Measurements from ENCODE around the gene PPP1R37. TPM values are rescaled to one million over a fixed set of nuclear protein-coding genes. Genes with fewer than 3 reads are reported as not detected.
A peak's percentile ranks its signal among the peaks of the same experiment; 100 is the strongest.

PPP1R37 gene
- total RNA-seq, 1 experiment from 2014 or later: 33.6 TPM

DNA sequence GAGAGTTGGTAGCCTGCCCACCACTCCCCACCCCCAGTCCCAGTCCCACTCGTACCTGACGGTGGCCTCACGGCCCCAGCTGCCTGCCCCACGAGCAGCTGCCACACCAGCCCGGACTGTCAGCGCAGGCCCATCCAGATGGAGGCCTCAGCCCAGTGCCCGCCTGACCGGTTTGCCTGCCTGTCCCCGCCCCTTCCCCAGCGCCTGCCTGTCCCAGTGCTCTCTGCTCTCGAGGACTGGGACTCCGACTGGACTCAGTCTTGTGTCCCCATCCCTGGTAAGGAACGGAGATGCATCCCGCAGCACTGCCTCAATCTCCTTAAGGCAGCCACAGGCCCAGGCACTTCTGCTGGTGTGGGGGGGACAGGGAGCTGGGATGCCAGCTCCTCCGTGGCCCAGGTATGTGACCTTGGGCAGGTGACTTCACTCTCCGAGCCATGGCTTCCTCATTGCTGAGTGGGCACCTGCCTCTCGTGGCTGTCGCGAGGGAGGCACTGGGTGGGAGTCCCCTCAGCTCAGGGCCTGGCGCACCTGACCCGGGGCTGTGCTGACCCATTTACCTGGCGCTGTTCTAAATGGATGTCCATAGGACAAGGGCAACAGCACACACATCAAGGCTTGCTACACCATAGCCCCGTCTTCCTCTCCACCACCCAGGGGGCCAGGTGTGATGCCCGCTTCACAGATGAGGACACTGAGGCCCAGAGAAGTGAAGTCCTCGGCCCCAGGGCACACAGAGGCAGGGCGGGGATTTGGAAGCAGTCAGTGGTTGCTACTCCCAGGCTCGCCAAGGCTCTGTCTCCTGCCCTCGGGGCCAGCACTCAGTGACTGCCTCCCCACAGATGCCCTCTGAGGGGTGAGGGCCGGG, 68.1 kb downstream of the PPP1R37 start, which contains the start of gene NKPD1:
NKPD1 (minus strand) TSS at position 113 of the 868 bp plus-strand sequence. CDS start 832 bp downstream, outside the sequence.
- Histone ChIP-seq H4K5ac (ENCODE audit: insufficient read length, low read depth, low read length) (no peak within 1 kb of the TSS), H3K23ac (ENCODE audit: insufficient read length, low read depth, low read length) (no peak within 1 kb of the TSS), H3K14ac (ENCODE audit: insufficient read depth, low read length) (no peak within 1 kb of the TSS), H2BK12ac (ENCODE audit: insufficient read length, low read depth, low read length) (no peak within 1 kb of the TSS), H3K9me3 (ENCODE audit: control insufficient read depth, low read depth, low read length) (no peaks in the 10 kb centered on the region), H3K4ac (ENCODE audit: low read depth, low read length) (no peak within 1 kb of the TSS), H3K79me1 (ENCODE audit: insufficient read depth, low read depth, low read length, poor library complexity, severe bottlenecking) (no peaks in the 10 kb centered on the region), H3K23me2 (ENCODE audit: insufficient read length, low read depth, low read length, poor library complexity, severe bottlenecking) (no peaks in the 10 kb centered on the region), H3K27ac (ENCODE audit: insufficient read length, low read depth, low read length) (no peak within 1 kb of the TSS), H2BK5ac (ENCODE audit: insufficient read length, low read length) (no peak within 1 kb of the TSS), H3K27me3 (ENCODE audit: insufficient read depth, low read length) (no peaks in the 10 kb centered on the region), H4K91ac (ENCODE audit: insufficient read length, low read depth, low read length) (no peak within 1 kb of the TSS), H2AK5ac (ENCODE audit: insufficient read length, low read length) (no peak within 1 kb of the TSS), H2BK20ac (ENCODE audit: low read depth, low read length, poor library complexity, severe bottlenecking) (no peak within 1 kb of the TSS), H2AFZ (ENCODE audit: low read length) (no peak within 1 kb of the TSS), H3K18ac (ENCODE audit: insufficient read length, low read depth, low read length) (no peak within 1 kb of the TSS), H3K9ac (ENCODE audit: extremely low read depth, insufficient read length, low read length) (no peak within 1 kb of the TSS), H3T11ph (ENCODE audit: low read length) (no peak within 1 kb of the TSS), H3K4me1 (ENCODE audit: insufficient read depth, low read length) (no peaks in the 10 kb centered on the region), H2BK120ac (ENCODE audit: low read depth, low read length, poor library complexity, severe bottlenecking) (no peak within 1 kb of the TSS), H3K79me2 (ENCODE audit: insufficient read depth, low read length) (no peaks in the 10 kb centered on the region), H3K4me2 (ENCODE audit: insufficient read depth, insufficient read length, low read length) (no peak within 1 kb of the TSS), H2BK15ac (ENCODE audit: low read depth, low read length) (no peak within 1 kb of the TSS), H4K8ac (replicated peaks; ENCODE audit: insufficient read length, low read depth, low read length) (no peak within 1 kb of the TSS), H4K20me1 (ENCODE audit: control insufficient read depth, insufficient read depth, insufficient read length) (no peaks in the 10 kb centered on the region), H3K56ac (ENCODE audit: insufficient read length, low read depth, low read length) (no peak within 1 kb of the TSS)
- H3K27ac Mint-ChIP-seq: no peak within 1 kb of the TSS
- WGBS (ENCODE audit: extremely low coverage, insufficient read length, low lambda C conversion rate): no CpG with 5 or more reads among the region's 29 CpGs
- H3K4me3 Mint-ChIP-seq: no peak within 1 kb of the TSS; a peak in 1 of 5 replicates
- no peaks in the 10 kb centered on the region for H3K9me3 Mint-ChIP-seq
- peaks cover 5 to 37% of the 10 kb centered on the region in 2 experiments; a peak in 3 of 4 replicates for H3K4me1 Mint-ChIP-seq
- peak; percentile 67 for DNase-seq
- H3K27me3 Mint-ChIP-seq (ENCODE audit: low read depth): peaks cover 52% of the 10 kb centered on the region
- no peaks in the 10 kb centered on the region; a peak in 1 of 7 replicates for H3K36me3 Mint-ChIP-seq (ENCODE audit: insufficient read depth in 1 of 3, low read depth in 3 of 3)
- TF ChIP-seq, protein P1, sequence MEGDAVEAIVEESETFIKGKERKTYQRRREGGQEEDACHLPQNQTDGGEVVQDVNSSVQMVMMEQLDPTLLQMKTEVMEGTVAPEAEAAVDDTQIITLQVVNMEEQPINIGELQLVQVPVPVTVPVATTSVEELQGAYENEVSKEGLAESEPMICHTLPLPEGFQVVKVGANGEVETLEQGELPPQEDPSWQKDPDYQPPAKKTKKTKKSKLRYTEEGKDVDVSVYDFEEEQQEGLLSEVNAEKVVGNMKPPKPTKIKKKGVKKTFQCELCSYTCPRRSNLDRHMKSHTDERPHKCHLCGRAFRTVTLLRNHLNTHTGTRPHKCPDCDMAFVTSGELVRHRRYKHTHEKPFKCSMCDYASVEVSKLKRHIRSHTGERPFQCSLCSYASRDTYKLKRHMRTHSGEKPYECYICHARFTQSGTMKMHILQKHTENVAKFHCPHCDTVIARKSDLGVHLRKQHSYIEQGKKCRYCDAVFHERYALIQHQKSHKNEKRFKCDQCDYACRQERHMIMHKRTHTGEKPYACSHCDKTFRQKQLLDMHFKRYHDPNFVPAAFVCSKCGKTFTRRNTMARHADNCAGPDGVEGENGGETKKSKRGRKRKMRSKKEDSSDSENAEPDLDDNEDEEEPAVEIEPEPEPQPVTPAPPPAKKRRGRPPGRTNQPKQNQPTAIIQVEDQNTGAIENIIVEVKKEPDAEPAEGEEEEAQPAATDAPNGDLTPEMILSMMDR (conservative IDR thresholded peaks at IDR 0.05): no peak

Data from H9 (cell line).